GM12872 (cell line): ENCODE data around the gene WDR37.

Experiments used
- CTCF ChIP-seq: IDR thresholded peaks from 3 replicates; pipeline ENCODE4 v1.5.1; 2011; ENCODE audit warnings: low read depth, mild to moderate bottlenecking, low read length, moderate library complexity; ENCODE audit not compliant: insufficient read depth

The WDR37 gene

GRCh38 chr10:1019362-1019761 lies 36.8 kb upstream of the WDR37 start:
- no peak for TF ChIP-seq CTCF

GRCh38 chr10:1020460-1020859 lies 35.7 kb upstream of the WDR37 start:
- TF ChIP-seq CTCF = no peak

- TF ChIP-seq CTCF = no peak
Observed at GRCh38 chr10:1020958-1021357, 35.2 kb upstream of the WDR37 start.

- no peak for TF ChIP-seq CTCF
Observed at GRCh38 chr10:1022413-1022812, 33.8 kb upstream of the WDR37 start.

- no peak for TF ChIP-seq CTCF
Observed at GRCh38 chr10:1024103-1024502, 32.1 kb upstream of the WDR37 start.

- TF ChIP-seq CTCF = no peak
Observed at GRCh38 chr10:1025683-1026082, 30.5 kb upstream of the WDR37 start, which contains the start of gene IDI2. IDI2 (minus strand) TSS chr10:1025859; CDS start chr10:1024723, 1,136 bp downstream.

GRCh38 chr10:1026578-1026977 lies 29.6 kb upstream of the WDR37 start:
- TF ChIP-seq CTCF = no peak

GRCh38 chr10:1029838-1030237 lies 26.3 kb upstream of the WDR37 start:
- TF ChIP-seq CTCF = no peak
